Osteocyte (in vitro differentiated cells): ENCODE results near the gene SULT1C2. TPM values are rescaled to one million over a fixed set of nuclear protein-coding genes. Genes with fewer than 3 reads are reported as not detected.

Experiments used
- total RNA-seq: library from RNA; stranded (reverse); gene quantifications from 2 replicates; pipeline ENCODE4 v1.2.1, GENCODE V29; 2021

SULT1C2 gene
- total RNA-seq, 1 donor from 2014 or later, result 1.9 TPM

Other genes with a start within 250 kb of the SULT1C2 start
- gene SULT1C3, start 48.9 kb upstream of the SULT1C2 start, total RNA-seq, result not detected in 2 replicates
- gene SULT1C4, start 89.1 kb downstream of the SULT1C2 start, total RNA-seq, result 6.0 and 7.0 TPM in 2 replicates
- 33.9 and 34.3 TPM in 2 replicates for gene GCC2, start 160.3 kb downstream of the SULT1C2 start, total RNA-seq
- 69.6 and 74.4 TPM in 2 replicates for gene LIMS1, start 245.6 kb downstream of the SULT1C2 start, total RNA-seq